ENCODE measurements around the gene AMDHD2.

DNA sequence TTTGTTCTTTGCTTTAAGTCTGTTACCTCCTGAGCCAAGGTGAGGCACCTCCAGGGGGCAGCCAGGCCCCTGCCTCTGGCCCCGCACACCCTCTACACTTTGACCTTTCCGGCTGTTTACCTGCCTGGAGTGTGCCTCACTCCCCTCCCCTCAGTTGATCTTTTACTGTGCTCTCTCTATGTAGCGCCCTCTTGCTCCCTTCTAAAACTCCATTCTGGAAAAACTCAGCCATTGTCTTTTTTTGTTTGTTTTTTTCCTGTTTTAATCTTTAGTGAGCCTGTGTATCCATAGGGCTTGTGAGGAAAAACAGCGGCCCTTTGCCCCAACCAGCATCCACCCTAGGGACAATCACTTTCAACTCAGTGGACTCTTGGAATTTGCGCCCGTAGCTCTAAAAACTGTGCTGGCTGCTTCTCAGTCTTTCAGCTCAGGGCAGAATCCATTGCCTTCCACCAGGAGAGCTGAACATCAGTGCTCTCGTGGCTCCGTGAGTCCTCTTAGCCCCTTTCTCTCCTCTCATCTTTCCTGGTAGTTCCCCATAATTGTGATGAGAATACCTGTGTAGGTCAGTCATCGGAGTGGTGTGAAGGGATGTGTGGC lies 4.3 kb downstream of the AMDHD2 start:
- TF ChIP-seq, protein P1, sequence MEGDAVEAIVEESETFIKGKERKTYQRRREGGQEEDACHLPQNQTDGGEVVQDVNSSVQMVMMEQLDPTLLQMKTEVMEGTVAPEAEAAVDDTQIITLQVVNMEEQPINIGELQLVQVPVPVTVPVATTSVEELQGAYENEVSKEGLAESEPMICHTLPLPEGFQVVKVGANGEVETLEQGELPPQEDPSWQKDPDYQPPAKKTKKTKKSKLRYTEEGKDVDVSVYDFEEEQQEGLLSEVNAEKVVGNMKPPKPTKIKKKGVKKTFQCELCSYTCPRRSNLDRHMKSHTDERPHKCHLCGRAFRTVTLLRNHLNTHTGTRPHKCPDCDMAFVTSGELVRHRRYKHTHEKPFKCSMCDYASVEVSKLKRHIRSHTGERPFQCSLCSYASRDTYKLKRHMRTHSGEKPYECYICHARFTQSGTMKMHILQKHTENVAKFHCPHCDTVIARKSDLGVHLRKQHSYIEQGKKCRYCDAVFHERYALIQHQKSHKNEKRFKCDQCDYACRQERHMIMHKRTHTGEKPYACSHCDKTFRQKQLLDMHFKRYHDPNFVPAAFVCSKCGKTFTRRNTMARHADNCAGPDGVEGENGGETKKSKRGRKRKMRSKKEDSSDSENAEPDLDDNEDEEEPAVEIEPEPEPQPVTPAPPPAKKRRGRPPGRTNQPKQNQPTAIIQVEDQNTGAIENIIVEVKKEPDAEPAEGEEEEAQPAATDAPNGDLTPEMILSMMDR (IDR thresholded peaks at IDR 0.05): no peak
- no peak for TF ChIP-seq ZFX (IDR thresholded peaks at IDR 0.05; ENCODE audit: borderline replicate concordance)
